ENCODE measurements around the gene SNRNP40. TPM values are rescaled to one million over a fixed set of nuclear protein-coding genes. Genes with fewer than 3 reads are reported as not detected.

SNRNP40 gene
- total and polyA plus RNA-seq, 2 donors (not counting 1 experiment from before 2014, with no cell fraction given), result 31.7 to 65.6 TPM

DNA sequence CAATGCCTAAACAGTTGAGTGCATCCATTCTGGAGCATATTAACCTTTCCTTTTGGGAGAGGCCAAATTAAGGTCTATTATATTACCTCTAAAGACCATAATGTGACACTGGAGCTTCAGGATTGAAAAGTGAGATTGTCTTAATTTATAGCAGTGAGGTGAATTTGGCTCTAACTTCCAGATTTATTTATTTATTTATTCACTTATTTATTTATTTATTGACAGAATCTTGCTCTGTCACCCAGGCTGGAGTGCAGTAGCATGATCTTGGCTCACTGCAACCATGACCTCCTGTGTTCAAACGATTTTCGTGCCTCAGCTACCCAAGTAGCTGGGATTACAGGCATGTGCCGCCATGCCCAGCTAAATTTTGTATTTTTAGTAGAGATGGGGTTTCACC, 19.3 kb upstream of the SNRNP40 start:
- Histone ChIP-seq H3K4me2 (replicated peaks; ENCODE audit: low read depth, low read length, poor library complexity, severe bottlenecking) (no peak overlapping the region), H3K4me1 (ENCODE audit: control insufficient read depth in 2 of 2, insufficient read depth in 2 of 2, low read length in 2 of 2) (no peaks in the 10 kb centered on the region), H3K9ac (ENCODE audit: low read length) (no peak overlapping the region), H3K9me3 (ENCODE audit: control extremely low read depth in 1 of 3, control insufficient read depth in 2 of 3, insufficient read depth in 1 of 3, low read length in 2 of 3) (peaks cover 0 to 1% (median 0%) of the 10 kb centered on the region in 3 donors), H2AFZ (ENCODE audit: insufficient read depth, low read depth, low read length, poor library complexity, severe bottlenecking) (no peak overlapping the region), H3K79me2 (ENCODE audit: control insufficient read depth, insufficient read depth, low read length) (peaks cover 5% of the 10 kb centered on the region), H3K27me3 (replicated peaks in 1 of 4; ENCODE audit: control extremely low read depth in 1 of 4, control insufficient read depth in 3 of 4, insufficient read depth in 4 of 4, low read length in 3 of 4) (no peaks in the 10 kb centered on the region), H3K36me3 (replicated peaks in 1 of 2; ENCODE audit: control extremely low read depth in 1 of 2, control insufficient read depth in 1 of 2, extremely low read depth in 1 of 2, insufficient read depth in 2 of 2, low read length in 1 of 2) (peaks cover 19 to 65% of the 10 kb centered on the region in 2 experiments), H3K4me3 (ENCODE audit: control extremely low read depth in 1 of 5, extremely low read depth in 1 of 5, insufficient read depth in 1 of 5, low read depth in 2 of 5, low read length in 4 of 5) (no peak overlapping the region), H3K27ac (ENCODE audit: low read length in 2 of 2) (no peak overlapping the region), H4K20me1 (ENCODE audit: control insufficient read depth, insufficient read depth, low read length, poor library complexity, severe bottlenecking) (no peaks in the 10 kb centered on the region)
- intact Hi-C loops (cut with micrococcal nuclease), result no loop called here
- ChIA-PET CTCF (no interaction called here), POLR2A (no interaction called here)
- Mint-ChIP-seq H3K9me3 (ENCODE audit: insufficient read depth) (no peaks in the 10 kb centered on the region), H3K4me3 (no peak overlapping the region), H3K27me3 (no peaks in the 10 kb centered on the region), H3K4me1 (no peaks in the 10 kb centered on the region), H3K27ac (no peak overlapping the region)
- no peak for ATAC-seq (ENCODE audit: low read depth)
- DNase-seq, result no peak
- WGBS (ENCODE audit: insufficient coverage), result 100% methylated on average over 2 of the region's 3 CpGs
- TF ChIP-seq EZH2 (IDR thresholded peaks at IDR 0.05; ENCODE audit: borderline replicate concordance, insufficient read depth, low read depth, low read length, poor library complexity, severe bottlenecking) (no peak), CTCF (IDR thresholded peaks at IDR 0.05) (no peak)

GRCh38 chr1:31310198-31310597, 13.6 kb upstream of the SNRNP40 start:
- peaks cover 2% of the 10 kb centered on the region for H3K4me1 Mint-ChIP-seq
- H3K9ac ChIP-seq (ENCODE audit: low read length), result no peak overlapping the region
- TF ChIP-seq CTCF (IDR thresholded peaks at IDR 0.05), result no peak
- no peak for TF ChIP-seq EZH2 (IDR thresholded peaks at IDR 0.05; ENCODE audit: borderline replicate concordance, insufficient read depth, low read depth, low read length, poor library complexity, severe bottlenecking)
- no peak overlapping the region for H2AFZ ChIP-seq (ENCODE audit: insufficient read depth, low read depth, low read length, poor library complexity, severe bottlenecking)
- peaks cover 8 to 39% of the 10 kb centered on the region in 2 experiments for H3K36me3 ChIP-seq (replicated peaks in 1 of 2; ENCODE audit: control extremely low read depth in 1 of 2, control insufficient read depth in 1 of 2, extremely low read depth in 1 of 2, insufficient read depth in 2 of 2, low read length in 1 of 2)
- H3K27ac Mint-ChIP-seq, result no peak overlapping the region
- H3K27ac ChIP-seq (ENCODE audit: low read length in 2 of 2), result no peak overlapping the region
- no peaks in the 10 kb centered on the region for H3K27me3 ChIP-seq (replicated peaks in 1 of 4; ENCODE audit: control extremely low read depth in 1 of 4, control insufficient read depth in 3 of 4, insufficient read depth in 4 of 4, low read length in 3 of 4)
- ATAC-seq (ENCODE audit: low read depth) (no peak), DNase-seq (no peak)
- intact Hi-C loops (cut with micrococcal nuclease), result no loop called here
- no peaks in the 10 kb centered on the region for H3K9me3 ChIP-seq (ENCODE audit: control extremely low read depth in 1 of 3, control insufficient read depth in 2 of 3, insufficient read depth in 1 of 3, low read length in 2 of 3)
- CTCF ChIA-PET, result no interaction called here
- H3K9me3 Mint-ChIP-seq (ENCODE audit: insufficient read depth), result no peaks in the 10 kb centered on the region
- H3K27me3 Mint-ChIP-seq, result no peaks in the 10 kb centered on the region
- POLR2A ChIA-PET, result no interaction called here
- H4K20me1 ChIP-seq (ENCODE audit: control insufficient read depth, insufficient read depth, low read length, poor library complexity, severe bottlenecking), result peaks cover 5% of the 10 kb centered on the region
- 100% methylated on average over 3 of the region's 4 CpGs for WGBS (ENCODE audit: insufficient coverage)
- H3K4me3 ChIP-seq (ENCODE audit: control extremely low read depth in 1 of 5, extremely low read depth in 1 of 5, insufficient read depth in 1 of 5, low read depth in 2 of 5, low read length in 4 of 5), result no peak overlapping the region
- H3K4me3 Mint-ChIP-seq, result no peak overlapping the region
- H3K79me2 ChIP-seq (ENCODE audit: control insufficient read depth, insufficient read depth, low read length), result peaks cover 29% of the 10 kb centered on the region
- no peak overlapping the region for H3K4me2 ChIP-seq (replicated peaks; ENCODE audit: low read depth, low read length, poor library complexity, severe bottlenecking)
- no peaks in the 10 kb centered on the region for H3K4me1 ChIP-seq (ENCODE audit: control insufficient read depth in 2 of 2, insufficient read depth in 2 of 2, low read length in 2 of 2)

Measured in B cell (primary cell).